ENCODE data around the gene AIFM3.
"Not testable (repeated sequence)": the region's sequence is repeated elsewhere in the genome, so short reads cannot be mapped to it uniquely, and the experiment has no call there.

The AIFM3 gene

GRCh38 chr22:20957683-20958431 is 9.2 kb upstream of the AIFM3 start:
- DNase-seq = peak in 4 of 51 donors; percentile 23 to 43 (median 30)

GRCh38 chr22:20959578-20960461 is 7.2 kb upstream of the AIFM3 start:
- DNase-seq = no peak

- no peak for DNase-seq
These were observed 6.4 kb upstream of the AIFM3 start for GRCh38 chr22:20960609-20961008.

GRCh38 chr22:20962491-20962945 is 4.5 kb upstream of the AIFM3 start:
- no peak for DNase-seq

GRCh38 chr22:20963201-20964052 is 3.6 kb upstream of the AIFM3 start:
- DNase-seq = no peak

- DNase-seq = no peak
These were observed 2.8 kb upstream of the AIFM3 start for GRCh38 chr22:20964090-20964798.

GRCh38 chr22:20964799-20965103 is 2.3 kb upstream of the AIFM3 start:
- DNase-seq = no peak

GRCh38 chr22:20965104-20965887 is 1.8 kb upstream of the AIFM3 start:
- peak in 1 of 51 donors; percentile 14 for DNase-seq

GRCh38 chr22:20965888-20966855 is 883 bp upstream of the AIFM3 start:
- no peak for DNase-seq

GRCh38 chr22:20967697-20968211 is 699 bp downstream of the AIFM3 start:
- DNase-seq = peak in 5 of 51 donors; percentile 20 to 30 (median 24)

- DNase-seq = no peak
These were observed 1.4 kb downstream of the AIFM3 start for GRCh38 chr22:20968281-20968977.

- no peak for DNase-seq
These were observed 4.0 kb downstream of the AIFM3 start for GRCh38 chr22:20970939-20971657.

GRCh38 chr22:20972014-20972694 is 5.1 kb downstream of the AIFM3 start:
- not testable (repeated sequence) for DNase-seq

GRCh38 chr22:20972933-20973577 is 6.0 kb downstream of the AIFM3 start:
- DNase-seq = no peak

- no peak for DNase-seq
These were observed 6.7 kb downstream of the AIFM3 start for GRCh38 chr22:20973634-20974286.

All from hypothalamus (tissue), 51 donors.